ENCODE measurements around the gene NSD1.

DNA sequence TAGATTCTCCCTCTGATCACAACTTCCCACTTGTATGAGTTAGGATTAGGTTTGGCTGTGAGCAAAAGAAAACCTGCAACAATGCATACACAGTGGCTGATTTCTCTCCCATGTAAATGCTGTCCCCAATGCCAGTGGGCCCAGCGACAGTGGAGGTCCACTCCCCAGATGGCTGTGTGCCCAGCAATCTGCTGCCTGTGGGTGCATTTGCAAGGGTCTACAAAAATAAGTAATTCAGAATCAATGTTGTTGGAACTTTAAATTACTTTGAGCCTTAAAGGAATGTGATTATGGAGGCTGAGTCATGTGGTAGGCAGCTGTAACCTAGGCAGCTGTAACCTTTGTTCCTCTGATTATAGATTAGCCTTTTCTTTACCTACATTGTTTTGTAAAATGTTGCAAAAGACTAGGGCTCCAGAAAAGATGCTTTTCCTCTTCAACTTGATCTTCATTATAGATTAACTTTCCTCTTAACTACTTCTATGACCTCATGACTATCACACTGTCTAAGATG lies 192.4 kb downstream of the NSD1 start:
- no peak for TF ChIP-seq POLR2A (IDR thresholded peaks at IDR 0.05)
- TF ChIP-seq, protein P1, sequence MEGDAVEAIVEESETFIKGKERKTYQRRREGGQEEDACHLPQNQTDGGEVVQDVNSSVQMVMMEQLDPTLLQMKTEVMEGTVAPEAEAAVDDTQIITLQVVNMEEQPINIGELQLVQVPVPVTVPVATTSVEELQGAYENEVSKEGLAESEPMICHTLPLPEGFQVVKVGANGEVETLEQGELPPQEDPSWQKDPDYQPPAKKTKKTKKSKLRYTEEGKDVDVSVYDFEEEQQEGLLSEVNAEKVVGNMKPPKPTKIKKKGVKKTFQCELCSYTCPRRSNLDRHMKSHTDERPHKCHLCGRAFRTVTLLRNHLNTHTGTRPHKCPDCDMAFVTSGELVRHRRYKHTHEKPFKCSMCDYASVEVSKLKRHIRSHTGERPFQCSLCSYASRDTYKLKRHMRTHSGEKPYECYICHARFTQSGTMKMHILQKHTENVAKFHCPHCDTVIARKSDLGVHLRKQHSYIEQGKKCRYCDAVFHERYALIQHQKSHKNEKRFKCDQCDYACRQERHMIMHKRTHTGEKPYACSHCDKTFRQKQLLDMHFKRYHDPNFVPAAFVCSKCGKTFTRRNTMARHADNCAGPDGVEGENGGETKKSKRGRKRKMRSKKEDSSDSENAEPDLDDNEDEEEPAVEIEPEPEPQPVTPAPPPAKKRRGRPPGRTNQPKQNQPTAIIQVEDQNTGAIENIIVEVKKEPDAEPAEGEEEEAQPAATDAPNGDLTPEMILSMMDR (IDR thresholded peaks at IDR 0.05 in 4 of 5, conservative IDR thresholded peaks at IDR 0.05 in 1 of 5): no peak

All from gastrocnemius medialis (tissue), 4 donors.